Heart right ventricle (tissue), 16 donors: Measurements from ENCODE around the gene PKNOX2. TPM values are rescaled to one million over a fixed set of nuclear protein-coding genes. Genes with fewer than 3 reads are reported as not detected.

Experiments
- ATAC-seq, 8 donors: fragments of 200-7000 bp; cut with Tn5 transposase; one replicate each; pipeline ENCODE4 v1.9.1; 2020; ENCODE audit warnings: mild to moderate bottlenecking in 8 of 8, moderate library complexity in 8 of 8, moderate number of reproducible peaks in 1 of 8
- DNase-seq, 2 donors: peaks; one replicate each; pipeline ENCODE4 v3.0.0-alpha.2; 2020
- H3K27ac ChIP-seq, 10 donors: fragments of 200-600 bp; sonication (generic) in 2 of 10; one replicate each; pipeline versions ENCODE4 v1.5.0 to v1.8.0; 2020 to 2022; ENCODE audit warnings: mild to moderate bottlenecking in 3 of 10
- H3K27me3 ChIP-seq, 7 donors: fragments of 200-600 bp; one replicate each; pipeline ENCODE4 v1.8.0; 2021 to 2022; ENCODE audit warnings: mild to moderate bottlenecking in 2 of 7
- H3K36me3 ChIP-seq, 9 donors: fragments of 200-600 bp; sonication (generic) in 1 of 9; one replicate each; pipeline versions ENCODE4 v1.5.0 to v1.8.0; 2020 to 2022; ENCODE audit warnings: mild to moderate bottlenecking in 2 of 9
- H3K4me1 ChIP-seq, 9 donors: fragments of 200-600 bp; sonication (generic) in 1 of 9; one replicate each; pipeline versions ENCODE4 v1.5.0 to v1.8.0; 2020 to 2022; ENCODE audit warnings: mild to moderate bottlenecking in 4 of 9
- H3K4me3 ChIP-seq, 10 donors: fragments of 200-600 bp; sonication (generic) in 2 of 10; one replicate each; pipeline versions ENCODE4 v1.5.0 to v1.8.0; 2020 to 2022; ENCODE audit warnings: mild to moderate bottlenecking in 7 of 10, moderate library complexity in 2 of 10
- H3K9me3 ChIP-seq, 11 donors: fragments of 200-600 bp in 10 of 11; sonication (generic) in 2 of 11; one replicate each; pipeline versions ENCODE4 v1.5.0 to v1.8.0; 2013 to 2022; ENCODE audit warnings: mild to moderate bottlenecking in 2 of 11, control low read depth in 1 of 11, moderate library complexity in 1 of 11
- WGBS, 2 donors: extraction: QIAGEN DNeasy Blood & Tissue Kit; methylation state at CpG; one replicate each; pipeline ENCODE4 v1.1.7; 2013; ENCODE audit warnings: inconsistent platforms in 1 of 2; 5-methylcytosine and 5-hydroxymethylcytosine counted together
- intact Hi-C, 10 donors: fragments of 100-400 bp; cut with DNase I; formaldehyde crosslinking; loops; one replicate each; pipeline versions ENCODE4 v1.11.1 to v1.14.2; 2022
- polyA plus RNA-seq, 2 donors: library from polyadenylated mRNA; stranded (reverse); fragments of 200-250 nt; gene quantifications; one replicate each; pipeline ENCODE4 v1.2.3, GENCODE V29; 2013
- total RNA-seq, 10 donors: library from RNA; stranded (reverse); fragmentation: NEBNext Ultra II Directional in 3 of 10; extraction: Animal tissue kit (Norgen Biotek cat#: 25700) in 3 of 10; gene quantifications; one replicate each; pipeline versions ENCODE4 v1.2.1 to v1.2.4, GENCODE V29; 2021 to 2023
- TF ChIP-seq, protein P1 (sequence below), 9 donors: fragments of 200-600 bp; sonication (generic) in 2 of 9; IDR thresholded peaks; one replicate each; pipeline versions ENCODE4 v1.5.0 to v1.8.0; 2021 to 2022; ENCODE audit warnings: antibody characterized with exemption in 9 of 9, mild to moderate bottlenecking in 5 of 9, moderate library complexity in 1 of 9
- donor health status: Arrhythmogenic right ventricular cardiomyopathy.
- donor health status: ischemic (EF 13 %, LVEDD 7.1; RV severe dilation, severe dysfunction).
- donor health status: healthy with polysubstance abuse.
- donor health status: DM: no; HTN: yes; CAD: no.
- donor health status: DM: no; HTN: no; CAD: no.
- donor health status: ischemic (EF 25% LVEDD 6.9; RV normal size, moderate dysfunction).
- donor health status: ischemic (EF 25% LVEDD 5.7; RV mildly dilated, moderate dysfunction).
- donor health status: healthy.
- donor health status: DM: yes; HTN: yes; CAD: no.
- donor health status: Ischemic cardiomyopathy.
- donor health status: ischemic (EF 35%, LVEDD 5.7; RV mildly dilated, moderate dysfunction).
- donor health status: nonischemic (EF 11% LVEDD 7.7; RV severe dilation, severe dysfunction).
- donor health status: DM: yes; HTN: yes; CAD: no.
- donor health status: PGD.
- donor health status: ischemic (EF 29% LVEDD 5.4; RV normal size, mild dysfunction).
- donor health status: nonischemic (EF 23%, LVEDD 6.1; RV moderate dilation, normal function).

The PKNOX2 gene
- total and polyA plus RNA-seq, 12 donors: 2.5 to 5.8 (median 4.5) TPM

DNA sequence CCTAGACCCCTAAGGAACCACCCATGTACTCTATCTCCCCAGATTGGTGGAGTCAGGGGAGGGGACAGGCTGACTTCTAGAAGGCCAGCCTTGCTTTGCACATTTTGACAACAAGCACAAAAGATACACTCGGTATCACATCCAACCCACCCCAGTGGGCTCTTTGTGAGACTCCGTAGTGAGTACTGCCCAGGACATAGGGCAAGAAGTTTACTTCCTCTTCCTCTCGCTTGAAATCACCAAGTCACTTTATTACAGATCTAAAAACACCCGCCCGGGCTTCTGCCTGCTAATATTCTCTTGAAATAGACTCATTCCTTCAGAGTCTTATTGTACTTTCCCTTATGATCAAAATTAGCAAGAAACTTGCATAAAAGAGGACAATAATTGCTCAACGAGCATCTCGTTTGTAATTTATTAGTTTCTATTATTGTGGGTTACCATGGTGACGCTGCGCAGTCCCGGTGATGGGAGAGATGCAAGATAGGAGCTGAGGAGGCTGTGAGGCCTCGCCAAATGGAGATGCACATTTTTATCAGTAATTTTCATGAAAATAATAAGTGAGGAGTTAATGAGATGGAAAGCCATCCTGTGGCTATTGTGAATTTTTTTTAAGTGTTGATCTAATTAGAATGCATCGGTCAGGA lies 234.6 kb downstream of the PKNOX2 start:
- TF ChIP-seq, protein P1, sequence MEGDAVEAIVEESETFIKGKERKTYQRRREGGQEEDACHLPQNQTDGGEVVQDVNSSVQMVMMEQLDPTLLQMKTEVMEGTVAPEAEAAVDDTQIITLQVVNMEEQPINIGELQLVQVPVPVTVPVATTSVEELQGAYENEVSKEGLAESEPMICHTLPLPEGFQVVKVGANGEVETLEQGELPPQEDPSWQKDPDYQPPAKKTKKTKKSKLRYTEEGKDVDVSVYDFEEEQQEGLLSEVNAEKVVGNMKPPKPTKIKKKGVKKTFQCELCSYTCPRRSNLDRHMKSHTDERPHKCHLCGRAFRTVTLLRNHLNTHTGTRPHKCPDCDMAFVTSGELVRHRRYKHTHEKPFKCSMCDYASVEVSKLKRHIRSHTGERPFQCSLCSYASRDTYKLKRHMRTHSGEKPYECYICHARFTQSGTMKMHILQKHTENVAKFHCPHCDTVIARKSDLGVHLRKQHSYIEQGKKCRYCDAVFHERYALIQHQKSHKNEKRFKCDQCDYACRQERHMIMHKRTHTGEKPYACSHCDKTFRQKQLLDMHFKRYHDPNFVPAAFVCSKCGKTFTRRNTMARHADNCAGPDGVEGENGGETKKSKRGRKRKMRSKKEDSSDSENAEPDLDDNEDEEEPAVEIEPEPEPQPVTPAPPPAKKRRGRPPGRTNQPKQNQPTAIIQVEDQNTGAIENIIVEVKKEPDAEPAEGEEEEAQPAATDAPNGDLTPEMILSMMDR (IDR thresholded peaks at IDR 0.05): no peak
- Histone ChIP-seq H3K36me3 (peaks cover 0 to 24% (median 0%) of the 10 kb centered on the region in 9 donors), H3K27ac (no peak overlapping the region), H3K4me3 (no peak overlapping the region), H3K9me3 (no peaks in the 10 kb centered on the region), H3K4me1 (peaks cover 0 to 10% (median 0%) of the 10 kb centered on the region in 9 donors), H3K27me3 (no peaks in the 10 kb centered on the region)
- intact Hi-C loops: no loop called here
- 81 to 87% methylated on average over 12 of the region's 12 CpGs for WGBS, 2 donors
- no peak for ATAC-seq
- DNase-seq: no peak

DNA sequence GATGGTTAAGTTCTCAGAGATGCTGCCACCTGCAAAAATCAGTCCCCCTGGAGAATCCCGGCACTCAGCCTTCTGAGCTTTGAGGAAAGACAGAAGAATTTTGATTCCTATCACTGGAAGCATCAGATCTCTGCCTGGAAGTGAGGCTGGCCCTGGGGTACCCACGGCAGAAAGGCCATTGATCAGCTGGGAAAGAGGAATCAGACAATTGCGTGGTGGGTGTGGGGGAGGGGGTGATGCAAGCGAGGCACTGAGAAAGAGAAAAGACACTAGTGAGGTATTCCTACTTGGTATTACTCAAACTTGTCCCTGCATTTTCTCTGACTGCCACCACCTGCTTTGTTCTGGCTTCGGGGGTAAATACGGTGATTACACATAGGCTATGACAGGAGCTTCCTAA lies 235.4 kb downstream of the PKNOX2 start:
- Histone ChIP-seq H3K27me3 (peaks cover 0 to under 1% (median 0%) of the 10 kb centered on the region in 7 donors), H3K4me1 (peaks cover 0 to 18% (median 4%) of the 10 kb centered on the region in 9 donors), H3K36me3 (peaks cover 0 to 24% (median 0%) of the 10 kb centered on the region in 9 donors), H3K4me3 (no peak overlapping the region), H3K27ac (no peak overlapping the region), H3K9me3 (no peaks in the 10 kb centered on the region)
- 89 to 92% methylated on average over 6 of the region's 6 CpGs for WGBS, 2 donors
- TF ChIP-seq, protein P1 (IDR thresholded peaks at IDR 0.05): no peak
- DNase-seq (no peak), ATAC-seq (no peak)
- intact Hi-C loops: loop anchor here in 9 of 10 donors (5.0 to 10.0 kb wide), 10 partner anchors 48 to 445 kb away; partner anchors contain the start of genes PKNOX2 (in 3 of the 9) and CCDC15 (in 1 of the 9)

DNA sequence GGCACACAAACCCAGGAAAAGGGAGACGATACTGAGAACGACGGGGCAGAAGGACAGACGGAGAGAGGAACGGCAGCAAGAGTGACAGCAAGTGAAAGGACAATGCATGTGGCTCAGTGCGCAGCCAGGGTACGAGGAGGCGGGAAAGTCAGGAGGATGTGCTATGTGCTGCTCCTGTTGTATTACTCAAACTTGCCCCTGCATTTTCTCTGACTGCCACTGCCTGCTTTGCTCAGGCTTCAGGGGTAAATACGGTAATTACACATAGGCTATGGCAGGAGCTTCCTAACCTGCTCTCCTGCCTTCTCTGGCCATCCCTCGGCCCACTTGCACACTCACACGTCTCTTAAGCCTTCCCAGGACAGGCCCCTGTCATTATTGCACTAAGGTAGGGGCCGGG lies 236.7 kb downstream of the PKNOX2 start:
- Histone ChIP-seq H3K36me3 (peaks cover 0 to 24% (median 0%) of the 10 kb centered on the region in 9 donors), H3K4me1 (peaks cover 0 to 22% (median 7%) of the 10 kb centered on the region in 9 donors), H3K4me3 (no peak overlapping the region), H3K27ac (no peak overlapping the region), H3K27me3 (peaks cover 0 to 8% (median 0%) of the 10 kb centered on the region in 7 donors), H3K9me3 (no peaks in the 10 kb centered on the region)
- WGBS, 2 donors: 74 to 80% methylated on average over 12 of the region's 12 CpGs
- intact Hi-C loops: loop anchor here in 9 of 10 donors (5.0 to 10.0 kb wide), 10 partner anchors 49 to 446 kb away; partner anchors contain the start of genes PKNOX2 (in 3 of the 9) and CCDC15 (in 1 of the 9)
- no peak for ATAC-seq
- no peak for DNase-seq
- TF ChIP-seq, protein P1 (IDR thresholded peaks at IDR 0.05): no peak

DNA sequence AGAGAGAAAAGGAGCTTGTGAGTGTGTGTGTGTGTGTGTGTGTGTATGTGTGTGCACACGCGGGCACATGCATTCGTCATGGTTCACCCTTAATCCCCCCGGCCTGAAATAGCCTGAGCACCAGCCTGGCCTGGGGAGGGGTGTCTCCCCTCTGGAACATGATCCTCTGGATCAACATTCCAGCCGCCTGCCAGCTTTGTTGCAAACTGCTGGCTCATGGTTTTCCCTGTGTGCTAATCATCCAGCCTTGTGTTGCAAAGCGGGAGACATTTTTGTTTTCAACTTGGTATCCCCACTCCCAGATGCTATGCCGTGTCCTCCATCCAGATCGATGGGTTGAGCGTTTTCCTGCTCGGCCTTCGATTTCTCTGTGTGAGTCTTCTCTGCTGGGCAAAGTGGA lies 237.2 kb downstream of the PKNOX2 start:
- no peak overlapping the region for H3K27ac ChIP-seq
- no peaks in the 10 kb centered on the region for H3K9me3 ChIP-seq
- TF ChIP-seq, protein P1 (IDR thresholded peaks at IDR 0.05): no peak
- H3K27me3 ChIP-seq: peaks cover 0 to 8% (median 0%) of the 10 kb centered on the region in 7 donors
- peaks cover 0 to 24% (median 0%) of the 10 kb centered on the region in 9 donors for H3K36me3 ChIP-seq
- peaks cover 0 to 22% (median 7%) of the 10 kb centered on the region in 9 donors for H3K4me1 ChIP-seq
- intact Hi-C loops: loop anchor here in 9 of 10 donors (5.0 to 10.0 kb wide), 10 partner anchors 49 to 447 kb away; partner anchors contain the start of genes PKNOX2 (in 3 of the 9) and CCDC15 (in 1 of the 9)
- H3K4me3 ChIP-seq: no peak overlapping the region
- DNase-seq (no peak), ATAC-seq (peak in 3 of 8 donors; percentile 26 to 43 (median 42))
- 71 to 76% methylated on average over 11 of the region's 11 CpGs for WGBS, 2 donors
